HG03571 (cell line): ENCODE data around the gene ARHGEF11.

Experiments used
- ATAC-seq: cut with Tn5 transposase; IDR thresholded peaks from one replicate; pipeline ENCODE4 v1.9.1; 2021; ENCODE audit not compliant: unreplicated experiment

ARHGEF11 gene

GRCh38 chr1:157050836-157051235 lies 5.3 kb upstream of the ARHGEF11 start:
- ATAC-seq = no peak

- no peak for ATAC-seq
Observed at GRCh38 chr1:157047062-157047410, 1.5 kb upstream of the ARHGEF11 start.

- no peak for ATAC-seq
Observed at GRCh38 chr1:157044326-157044725, 1.2 kb downstream of the ARHGEF11 start.

GRCh38 chr1:157043685-157044084 lies 1.9 kb downstream of the ARHGEF11 start:
- ATAC-seq = no peak

GRCh38 chr1:157042846-157043245 lies 2.7 kb downstream of the ARHGEF11 start:
- no peak for ATAC-seq

- no peak for ATAC-seq
Observed at GRCh38 chr1:157040802-157041201, 4.7 kb downstream of the ARHGEF11 start.

- ATAC-seq = no peak
Observed at GRCh38 chr1:157035121-157035520, 10.4 kb downstream of the ARHGEF11 start.

- ATAC-seq = no peak
Observed at GRCh38 chr1:157034137-157034800, 11.3 kb downstream of the ARHGEF11 start.

GRCh38 chr1:157033357-157033876 lies 12.1 kb downstream of the ARHGEF11 start:
- no peak for ATAC-seq

- no peak for ATAC-seq
Observed at GRCh38 chr1:157032303-157032702, 13.2 kb downstream of the ARHGEF11 start.

- no peak for ATAC-seq
Observed at GRCh38 chr1:157030728-157031127, 14.8 kb downstream of the ARHGEF11 start.

- no peak for ATAC-seq
Observed at GRCh38 chr1:157028674-157029073, 16.9 kb downstream of the ARHGEF11 start.

- no peak for ATAC-seq
Observed at GRCh38 chr1:157025856-157026255, 19.7 kb downstream of the ARHGEF11 start.

GRCh38 chr1:157025385-157025784 lies 20.2 kb downstream of the ARHGEF11 start:
- ATAC-seq = no peak

- ATAC-seq = no peak
Observed at GRCh38 chr1:157021688-157022087, 23.9 kb downstream of the ARHGEF11 start.

GRCh38 chr1:157019457-157019856 lies 26.1 kb downstream of the ARHGEF11 start:
- ATAC-seq = no peak

GRCh38 chr1:157011845-157012244 lies 33.7 kb downstream of the ARHGEF11 start:
- ATAC-seq = no peak

GRCh38 chr1:157008502-157008901 lies 37.0 kb downstream of the ARHGEF11 start:
- ATAC-seq = no peak

GRCh38 chr1:157007306-157007705 lies 38.2 kb downstream of the ARHGEF11 start:
- no peak for ATAC-seq

- ATAC-seq = no peak
Observed at GRCh38 chr1:157006676-157007075, 38.9 kb downstream of the ARHGEF11 start.

GRCh38 chr1:157005965-157006364 lies 39.6 kb downstream of the ARHGEF11 start:
- no peak for ATAC-seq

GRCh38 chr1:157004806-157005205 lies 40.7 kb downstream of the ARHGEF11 start:
- no peak for ATAC-seq

- no peak for ATAC-seq
Observed at GRCh38 chr1:157004327-157004726, 41.2 kb downstream of the ARHGEF11 start.
